AG04450 (cell line): ENCODE data around the gene SLN. TPM values are rescaled to one million over a fixed set of nuclear protein-coding genes. Genes with fewer than 3 reads are reported as not detected.

Experiments used
- CTCF ChIA-PET: fragments of 300-600, 350-600 bp; formaldehyde crosslinking; extraction: SDS; loops from one replicate; lab custom pipeline; 2022; ENCODE audit warnings: antibody characterized with exemption, inconsistent platforms; lab: Charles Lee
- POLR2A ChIA-PET: fragments of 350-600 bp; formaldehyde crosslinking; extraction: SDS; loops from one replicate; lab custom pipeline; 2021; ENCODE audit warnings: antibody characterized with exemption, inconsistent platforms; lab: Yijun Ruan, JAX
- DNase-seq: peaks from one replicate; pipeline ENCODE4 v3.0.0-alpha.2; 2011; ENCODE audit warnings: low read depth, low spot score
- H3K27ac ChIP-seq: one replicate; pipeline ENCODE4 v1.5.1; 2012; ENCODE audit warnings: low read depth, low read length, control low read depth
- H3K27me3 ChIP-seq: one replicate; pipeline ENCODE4 v1.6.0; 2012; ENCODE audit warnings: low read length; ENCODE audit not compliant: control insufficient read depth, insufficient read depth
- H3K4me3 ChIP-seq: 2 replicates; pipeline ENCODE4 v1.5.1; 2011; ENCODE audit warnings: mild to moderate bottlenecking, low read depth, low read length, control low read depth
- H3K9me3 ChIP-seq: 2 replicates; pipeline ENCODE4 v1.5.1; 2012; ENCODE audit warnings: low read length; ENCODE audit not compliant: control insufficient read depth, insufficient read depth
- CTCF ChIP-seq: IDR thresholded peaks from 2 replicates; pipeline ENCODE4 v1.5.1; 2011; ENCODE audit warnings: low read depth, low read length, control low read depth, inconsistent platforms
- polyA plus RNA-seq: library from polyadenylated mRNA; depleted of rRNA; stranded (reverse); fragments of >200 nt; gene quantifications from 2 replicates; pipeline ENCODE4 v1.2.3, GENCODE V29; 2011

SLN gene
- polyA plus RNA-seq, 1 experiment: not detected

DNA sequence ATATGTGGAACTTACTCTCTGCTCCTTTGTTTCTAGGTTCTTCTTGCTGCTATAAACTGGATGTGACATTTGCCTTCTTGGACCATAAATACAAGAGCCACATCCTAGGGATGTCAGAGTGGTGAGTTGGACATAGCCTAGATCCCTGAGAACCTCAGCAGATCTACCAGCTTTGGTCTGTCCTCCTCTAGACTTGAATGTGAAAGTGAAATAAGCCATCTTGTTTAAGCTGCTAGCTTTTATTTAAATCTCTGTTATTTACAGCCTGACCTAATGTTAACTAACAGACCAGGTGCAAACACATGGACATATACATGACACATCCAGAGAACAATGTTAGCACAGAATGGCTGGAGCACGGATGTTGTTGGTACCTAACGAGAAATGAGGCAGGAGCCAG lies 36.0 kb downstream of the SLN start:
- H3K9me3 ChIP-seq: no peaks in the 10 kb centered on the region
- no peak overlapping the region for H3K4me3 ChIP-seq
- POLR2A ChIA-PET: no interaction called here
- CTCF ChIA-PET: interaction anchor here (0.9 to 1.2 kb wide), 3 partner anchors 13 to 113 kb away, joined by 4 read pairs; no protein-coding TSS in a partner anchor
- H3K27me3 ChIP-seq: peaks cover 3% of the 10 kb centered on the region
- DNase-seq: no peak
- no peak for TF ChIP-seq CTCF
- no peak overlapping the region for H3K27ac ChIP-seq

DNA sequence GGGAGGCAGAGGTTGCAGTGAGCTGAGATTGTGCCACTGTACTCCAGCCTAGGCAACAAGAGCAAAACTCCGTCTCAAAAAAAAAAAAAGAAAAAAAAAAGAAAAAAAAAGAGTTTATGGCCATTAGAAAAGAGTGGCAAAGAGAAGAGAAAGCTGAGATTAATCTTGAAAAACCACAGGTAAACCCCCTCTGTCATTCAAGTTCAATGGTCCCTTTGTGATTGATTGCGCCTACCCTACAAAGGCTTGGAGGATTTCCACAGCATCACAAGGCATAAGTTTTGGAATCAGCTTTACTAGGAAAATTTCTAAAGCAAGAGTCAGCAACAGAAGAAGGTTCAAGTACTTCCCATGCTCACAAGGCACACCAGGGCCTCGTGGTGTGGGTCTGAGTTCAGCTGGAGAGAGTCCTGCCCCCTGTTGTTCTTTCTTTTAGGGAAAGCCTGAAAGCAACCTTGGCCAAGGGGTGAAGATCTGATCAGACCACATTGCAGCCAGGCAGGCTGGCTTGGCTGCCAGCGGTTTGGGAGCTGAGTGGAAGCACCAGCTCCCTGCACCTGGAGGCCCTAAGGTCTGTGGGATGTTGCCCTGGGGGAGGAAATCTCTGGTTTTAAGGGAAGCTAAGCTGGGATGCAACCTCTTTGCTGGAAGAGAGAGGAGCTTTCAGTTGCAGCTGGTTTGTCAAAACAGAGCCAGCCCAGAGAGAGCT lies 41.8 kb downstream of the SLN start:
- CTCF ChIA-PET: interaction anchor here (0.5 to 2.4 kb wide), 5 partner anchors 19 to 121 kb away, joined by 3 to 14 read pairs (median 5); no protein-coding TSS in a partner anchor
- Histone ChIP-seq H3K27ac (no peak overlapping the region), H3K27me3 (peaks cover 2% of the 10 kb centered on the region), H3K9me3 (no peaks in the 10 kb centered on the region), H3K4me3 (no peak overlapping the region)
- TF ChIP-seq CTCF: no peak
- POLR2A ChIA-PET: no interaction called here
- DNase-seq: no peak

DNA sequence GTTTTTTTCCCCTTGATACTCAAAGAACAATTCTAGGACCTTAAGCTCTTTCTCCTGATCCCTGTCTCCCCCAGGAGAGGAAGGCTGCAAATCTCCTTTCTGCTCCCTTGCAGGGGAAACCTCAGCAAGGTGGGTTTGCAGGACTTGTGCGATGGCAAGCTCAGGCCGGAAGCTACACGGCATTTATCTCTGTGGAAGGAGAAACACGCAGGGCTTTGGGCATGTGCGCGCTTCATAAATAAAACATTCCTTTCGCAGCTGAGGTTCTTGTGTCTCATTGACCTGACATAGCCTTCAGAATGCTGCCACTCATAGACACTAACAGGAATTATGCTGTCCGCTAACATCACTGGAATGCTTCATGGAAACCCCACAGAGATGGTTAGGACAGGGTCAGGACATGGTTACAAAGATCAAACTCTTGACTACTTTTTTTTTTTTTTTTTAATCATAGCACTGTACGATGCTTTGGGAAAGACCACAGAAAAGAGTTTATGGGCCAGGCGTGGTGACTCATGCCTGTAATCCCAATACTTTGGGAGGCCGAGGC lies 42.6 kb downstream of the SLN start:
- DNase-seq: no peak
- no peak overlapping the region for H3K4me3 ChIP-seq
- no peaks in the 10 kb centered on the region for H3K9me3 ChIP-seq
- peaks cover 2% of the 10 kb centered on the region for H3K27me3 ChIP-seq
- POLR2A ChIA-PET: no interaction called here
- TF ChIP-seq CTCF: no peak
- no peak overlapping the region for H3K27ac ChIP-seq
- CTCF ChIA-PET: interaction anchor here (0.6 to 2.4 kb wide), 2 partner anchors 20 to 114 kb away, joined by 5 to 14 read pairs; no protein-coding TSS in a partner anchor

DNA sequence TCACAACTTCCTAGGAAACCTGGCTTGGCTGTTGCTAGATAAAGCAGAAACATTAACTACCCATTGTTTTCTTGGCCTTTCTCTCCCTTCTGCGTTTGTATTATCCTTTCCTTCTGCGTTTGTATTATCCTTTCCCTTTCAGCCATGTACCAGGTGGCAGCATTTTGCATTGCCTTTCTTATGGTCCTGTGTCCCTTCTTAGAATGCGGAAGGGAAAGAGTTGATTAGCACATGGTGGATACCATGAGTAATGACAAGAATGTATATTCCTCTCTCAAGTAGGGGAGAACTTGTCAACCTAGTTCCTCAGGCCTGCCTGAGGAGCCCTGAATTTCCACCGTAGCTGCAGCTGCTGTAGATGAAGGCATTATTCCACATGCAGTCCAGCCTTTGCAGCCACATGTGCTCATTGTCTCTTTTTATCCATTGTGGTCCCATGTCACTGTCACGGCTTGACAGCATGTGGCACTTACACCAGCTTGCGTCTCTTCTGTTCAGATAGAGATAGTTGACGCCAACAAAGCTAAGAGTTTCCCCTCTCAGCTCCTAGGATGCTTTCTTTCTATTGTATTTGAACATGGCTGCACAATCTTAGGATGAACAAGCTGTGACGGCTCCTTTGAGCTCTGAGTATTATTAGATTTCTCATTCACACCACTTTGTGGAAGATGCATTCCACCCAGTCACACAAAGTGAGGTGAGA lies 44.8 kb downstream of the SLN start:
- Histone ChIP-seq H3K27ac (no peak overlapping the region), H3K27me3 (peaks cover 2% of the 10 kb centered on the region), H3K4me3 (no peak overlapping the region), H3K9me3 (no peaks in the 10 kb centered on the region)
- ChIA-PET POLR2A (no interaction called here), CTCF (interaction anchor here (0.7 kb wide), 1 partner anchor 90 kb away, joined by 3 read pairs; no protein-coding TSS in a partner anchor)
- no peak for TF ChIP-seq CTCF
- DNase-seq: no peak

GRCh38 chr11:107665018-107665417 lies 46.8 kb downstream of the SLN start:
- CTCF ChIA-PET: interaction anchor here (2.0 kb wide), 1 partner anchor 24 kb away, joined by 8 read pairs; no protein-coding TSS in a partner anchor

More at GRCh38 chr11:107665018-107665417, 46.8 kb downstream of the SLN start:
- Histone ChIP-seq H3K9me3 (no peaks in the 10 kb centered on the region), H3K4me3 (no peak overlapping the region), H3K27me3 (peaks cover 2% of the 10 kb centered on the region), H3K27ac (no peak overlapping the region)
- POLR2A ChIA-PET: no interaction called here
- TF ChIP-seq CTCF: no peak
- no peak for DNase-seq
